ENCODE data around the gene LTK. TPM values are rescaled to one million over a fixed set of nuclear protein-coding genes. Genes with fewer than 3 reads are reported as not detected.

The LTK gene
- total RNA-seq, 1 donor from 2014 or later, result 15.1 TPM

- Histone ChIP-seq H3K27me3 (no peaks in the 10 kb centered on the region), H3K9me3 (no peaks in the 10 kb centered on the region), H3K36me3 (no peaks in the 10 kb centered on the region), H3K4me1 (peaks cover 48% of the 10 kb centered on the region), H3K27ac (no peak overlapping the region), H3K4me3 (no peak overlapping the region)
- no peak for TF ChIP-seq CTCF (IDR thresholded peaks at IDR 0.05)
- intact Hi-C loops (cut with DNase I), result no loop called here
- DNase-seq, result no peak
- no peak for ATAC-seq
These were observed 46.9 kb upstream of the LTK start for GRCh38 chr15:41560572-41560874.

- no peaks in the 10 kb centered on the region for H3K36me3 ChIP-seq
- no peaks in the 10 kb centered on the region for H3K27me3 ChIP-seq
- no peaks in the 10 kb centered on the region for H3K9me3 ChIP-seq
- no peak for TF ChIP-seq CTCF (IDR thresholded peaks at IDR 0.05)
- peak overlapping the region; percentile 56 for H3K4me3 ChIP-seq
- peak overlapping the region; percentile 24 for H3K27ac ChIP-seq
- DNase-seq, result no peak
- intact Hi-C loops (cut with DNase I), result no loop called here
- H3K4me1 ChIP-seq, result peaks cover 48% of the 10 kb centered on the region
- ATAC-seq, result no peak
These were observed 45.7 kb upstream of the LTK start for GRCh38 chr15:41559239-41559782.

GRCh38 chr15:41558400-41559238, 45.0 kb upstream of the LTK start, which contains the start of gene TYRO3:
Gene TYRO3 (plus strand): TSS chr15:41559212. CDS start chr15:41559258, 46 bp downstream.
- Histone ChIP-seq H3K36me3 (no peaks in the 10 kb centered on the region), H3K4me1 (peaks cover 48% of the 10 kb centered on the region), H3K4me3 (peak within 1 kb of the TSS; percentile 56), H3K27ac (peak within 1 kb of the TSS; percentile 53), H3K27me3 (no peaks in the 10 kb centered on the region), H3K9me3 (no peaks in the 10 kb centered on the region)
- DNase-seq (peak; percentile 84), ATAC-seq (peak; percentile 69)
- no peak for TF ChIP-seq CTCF (IDR thresholded peaks at IDR 0.05)
- intact Hi-C loops (cut with DNase I), result no loop called here

- intact Hi-C loops (cut with DNase I), result no loop called here
- no peaks in the 10 kb centered on the region for H3K36me3 ChIP-seq
- ATAC-seq, result peak; percentile 69
These were observed 44.2 kb upstream of the LTK start for GRCh38 chr15:41557673-41558399.

GRCh38 chr15:41556677-41557076, 43.0 kb upstream of the LTK start:
- no peak overlapping the region for H3K27ac ChIP-seq
- intact Hi-C loops (cut with DNase I), result no loop called here
- H3K9me3 ChIP-seq, result no peaks in the 10 kb centered on the region

More at GRCh38 chr15:41557673-41558399, 44.2 kb upstream of the LTK start:
- Histone ChIP-seq H3K9me3 (no peaks in the 10 kb centered on the region), H3K27me3 (no peaks in the 10 kb centered on the region), H3K4me1 (peaks cover 48% of the 10 kb centered on the region), H3K4me3 (peak overlapping the region; percentile 56), H3K27ac (peak overlapping the region; percentile 53)
- DNase-seq, result peak; percentile 82
- peak; percentile 87 for TF ChIP-seq CTCF (IDR thresholded peaks at IDR 0.05)

More at GRCh38 chr15:41556677-41557076, 43.0 kb upstream of the LTK start:
- Histone ChIP-seq H3K4me1 (peaks cover 36% of the 10 kb centered on the region), H3K4me3 (no peak overlapping the region), H3K36me3 (no peaks in the 10 kb centered on the region), H3K27me3 (no peaks in the 10 kb centered on the region)
- TF ChIP-seq CTCF (IDR thresholded peaks at IDR 0.05), result no peak
- no peak for ATAC-seq
- no peak for DNase-seq
